H1 (cell line): ENCODE results near the gene AIG1. TPM values are rescaled to one million over a fixed set of nuclear protein-coding genes. Genes with fewer than 3 reads are reported as not detected.

Experiments used
- CTCF ChIA-PET: fragments of 300-600 bp; sonication (Branson Sonifier 250); formaldehyde crosslinking; loops from one replicate; lab custom pipeline; 2021; ENCODE audit not compliant: partially characterized antibody; lab: Charles Lee
- POLR2A ChIA-PET: fragments of 300-600 bp; sonication (Branson Sonifier 250); formaldehyde crosslinking; loops from one replicate; lab custom pipeline; 2021; ENCODE audit warnings: inconsistent platforms; ENCODE audit not compliant: partially characterized antibody; lab: Charles Lee
- DNase-seq, 2 experiments: peaks; one replicate each; pipeline versions ENCODE4 v3.0.0 to v3.0.0-alpha.2; 2010 to 2022; ENCODE audit warnings: low spot score in 2 of 2, low read depth in 1 of 2, mixed read lengths in 1 of 2
- FAIRE-seq: peaks from 2 replicates; lab custom pipeline; 2011; peaks lifted over from hg19 to GRCh38; lab: Jason Lieb, UNC
- H2AFZ ChIP-seq: 2 replicates; pipeline ENCODE4 v1.8.1; 2012; ENCODE audit warnings: low read length, inconsistent platforms
- H2AK5ac ChIP-seq: 2 replicates; pipeline ENCODE4 v1.6.1; 2013; ENCODE audit warnings: low read depth, low read length
- H2BK120ac ChIP-seq: replicated peaks from 2 replicates; pipeline ENCODE3; 2013; ENCODE audit warnings: low read depth, low read length, inconsistent platforms
- H2BK12ac ChIP-seq: 2 replicates; pipeline ENCODE4 v1.6.1; 2013; ENCODE audit warnings: low read depth, low read length
- H2BK15ac ChIP-seq: 2 replicates; pipeline ENCODE4 v1.6.1; 2013; ENCODE audit warnings: low read length
- H2BK20ac ChIP-seq: 2 replicates; pipeline ENCODE4 v1.6.1; 2013; ENCODE audit warnings: low read length
- H2BK5ac ChIP-seq: 2 replicates; pipeline ENCODE4 v1.6.1; 2013; ENCODE audit warnings: low read depth, low read length
- H3K14ac ChIP-seq: 2 replicates; pipeline ENCODE4 v1.6.1; 2013; ENCODE audit warnings: inconsistent platforms; ENCODE audit not compliant: insufficient read length
- H3K18ac ChIP-seq: 2 replicates; pipeline ENCODE4 v1.6.1; 2013; ENCODE audit warnings: low read length; ENCODE audit errors: extremely low read depth
- H3K23ac ChIP-seq: 2 replicates; pipeline ENCODE4 v1.6.1; 2013; ENCODE audit warnings: inconsistent platforms; ENCODE audit not compliant: insufficient read length
- H3K23me2 ChIP-seq: 2 replicates; pipeline ENCODE4 v1.6.1; 2013; ENCODE audit warnings: low read depth, low read length
- H3K27ac ChIP-seq: 2 replicates; pipeline ENCODE4 v1.6.1; 2011; ENCODE audit warnings: low read depth, low read length, inconsistent platforms
- H3K27me3 ChIP-seq, 4 experiments: replicated peaks in 1 of 4; 1 replicate in 1 of 4; 2 replicates in 3 of 4; pipeline versions ENCODE4 v1.6.1 to v1.8.1; 2011 to 2013; ENCODE audit warnings: low read length in 3 of 4, mild to moderate bottlenecking in 3 of 4, inconsistent platforms in 2 of 4, mixed read lengths in 2 of 4, moderate library complexity in 1 of 4; ENCODE audit not compliant: control insufficient read depth in 3 of 4, insufficient read depth in 3 of 4; ENCODE audit errors: extremely low read depth in 1 of 4
- H3K36me3 ChIP-seq, 4 experiments: 2 replicates each; pipeline versions ENCODE4 v1.6.1 to v1.8.1; 2011 to 2013; ENCODE audit warnings: mild to moderate bottlenecking in 4 of 4, low read length in 3 of 4, moderate library complexity in 2 of 4, control low read depth in 1 of 4, inconsistent platforms in 1 of 4; ENCODE audit not compliant: insufficient read depth in 4 of 4, control insufficient read depth in 2 of 4
- H3K4ac ChIP-seq: replicated peaks from 2 replicates; pipeline ENCODE3; 2013; ENCODE audit warnings: low read length, low read depth, mixed read lengths, inconsistent platforms; ENCODE audit not compliant: insufficient read length
- H3K4me1 ChIP-seq, 4 experiments: replicated peaks in 1 of 4; 1 replicate in 1 of 4; 2 replicates in 3 of 4; pipeline versions ENCODE4 v1.6.1 to v1.8.1; 2011 to 2013; ENCODE audit warnings: low read length in 3 of 4, inconsistent platforms in 2 of 4, mixed read lengths in 1 of 4; ENCODE audit not compliant: insufficient read depth in 4 of 4, control insufficient read depth in 3 of 4
- H3K4me2 ChIP-seq, 2 experiments: 2 replicates each; pipeline versions ENCODE4 v1.6.1 to v1.8.1; 2011 to 2013; ENCODE audit warnings: low read depth in 2 of 2, low read length in 2 of 2, control low read depth in 1 of 2, inconsistent platforms in 1 of 2, mild to moderate bottlenecking in 1 of 2; ENCODE audit not compliant: insufficient read depth in 1 of 2
- H3K4me3 ChIP-seq, 4 experiments: fragments of 200-600, 300-600 bp in 1 of 4; sonication (generic), shearing (Covaris generic), sonication (Bioruptor Twin) in 1 of 4; 2 replicates each; pipeline versions ENCODE4 v1.5.1 to v1.8.1; 2011 to 2016; ENCODE audit warnings: low read length in 4 of 4, low read depth in 3 of 4, control low read depth in 2 of 4, inconsistent platforms in 2 of 4, mild to moderate bottlenecking in 2 of 4, mixed read lengths in 1 of 4, moderate library complexity in 1 of 4; ENCODE audit not compliant: insufficient read depth in 2 of 4; ENCODE audit errors: extremely low read depth in 1 of 4
- H3K56ac ChIP-seq: replicated peaks from 2 replicates; pipeline ENCODE3; 2013; ENCODE audit warnings: low read depth, mild to moderate bottlenecking, mixed read lengths, low read length, inconsistent platforms; ENCODE audit not compliant: insufficient read length
- H3K79me1 ChIP-seq: 2 replicates; pipeline ENCODE4 v1.6.1; 2013; ENCODE audit warnings: low read depth, low read length, control low read depth
- H3K79me2 ChIP-seq, 2 experiments: 2 replicates each; pipeline versions ENCODE4 v1.6.1 to v1.8.1; 2012 to 2013; ENCODE audit warnings: low read length in 2 of 2, mild to moderate bottlenecking in 2 of 2, inconsistent platforms in 1 of 2; ENCODE audit not compliant: insufficient read depth in 2 of 2, control insufficient read depth in 1 of 2
- H3K9ac ChIP-seq, 4 experiments: replicated peaks in 1 of 4; 1 replicate in 1 of 4; 2 replicates in 3 of 4; pipeline versions ENCODE4 v1.6.1 to v1.8.1; 2011 to 2013; ENCODE audit warnings: low read depth in 3 of 4, low read length in 3 of 4, control low read depth in 2 of 4, mild to moderate bottlenecking in 2 of 4, moderate library complexity in 2 of 4, inconsistent platforms in 1 of 4; ENCODE audit errors: extremely low read depth in 1 of 4
- H3K9me3 ChIP-seq, 2 experiments: 2 replicates each; pipeline versions ENCODE4 v1.6.1 to v1.8.1; 2012 to 2013; ENCODE audit warnings: mild to moderate bottlenecking in 2 of 2, moderate library complexity in 2 of 2, control low read depth in 1 of 2, inconsistent platforms in 1 of 2, low read depth in 1 of 2, low read length in 1 of 2, mixed read lengths in 1 of 2; ENCODE audit not compliant: insufficient read depth in 2 of 2
- H4K20me1 ChIP-seq, 2 experiments: replicated peaks in 1 of 2; 2 replicates each; pipeline versions ENCODE3 to v1.8.1; 2011 to 2013; ENCODE audit warnings: inconsistent platforms in 2 of 2, low read length in 2 of 2, mild to moderate bottlenecking in 1 of 2; ENCODE audit not compliant: insufficient read depth in 2 of 2, control insufficient read depth in 1 of 2
- H4K5ac ChIP-seq: 2 replicates; pipeline ENCODE4 v1.6.1; 2013; ENCODE audit warnings: low read length, low read depth, mixed read lengths, inconsistent platforms; ENCODE audit not compliant: insufficient read length
- H4K8ac ChIP-seq: 2 replicates; pipeline ENCODE4 v1.8.0; 2013; ENCODE audit warnings: mild to moderate bottlenecking, moderate library complexity, low read length, inconsistent platforms; ENCODE audit not compliant: insufficient read depth; ENCODE audit errors: extremely low read depth
- H4K91ac ChIP-seq: replicated peaks from 2 replicates; pipeline ENCODE3; 2013; ENCODE audit warnings: low read length, mixed read lengths, inconsistent platforms; ENCODE audit not compliant: insufficient read length
- GABPA ChIP-seq: IDR thresholded peaks from 2 replicates; pipeline ENCODE4 v1.6.1; 2011; ENCODE audit warnings: mild to moderate bottlenecking, low read length, moderate library complexity, borderline replicate concordance; ENCODE audit not compliant: insufficient read depth
- KDM1A ChIP-seq: fragments of 200-600, 300-600 bp; sonication (generic); IDR thresholded peaks from 2 replicates; pipeline ENCODE4 v1.7.1; 2016; ENCODE audit warnings: mild to moderate bottlenecking, low read length, borderline replicate concordance
- WGBS, 2 experiments: shearing (Covaris generic) in 1 of 2; methylation state at CpG; one replicate each; pipeline versions ENCODE4 v1.1.6 to v1.1.7; 2013 to 2015; ENCODE audit warnings: low lambda C conversion rate in 2 of 2, mixed read lengths in 2 of 2, inconsistent platforms in 1 of 2, low coverage in 1 of 2, missing lambda C conversion rate in 1 of 2; ENCODE audit not compliant: insufficient replicate concordance in 2 of 2, insufficient coverage in 1 of 2, insufficient read length in 1 of 2; ENCODE audit errors: extremely low coverage in 1 of 2, missing lambda C conversion rate in 1 of 2; 5-methylcytosine and 5-hydroxymethylcytosine counted together
- polyA plus RNA-seq, 7 experiments: library from polyadenylated mRNA; depleted of rRNA in 3 of 7; stranded (reverse) in 5 of 7; unstranded in 2 of 7; fragments of >200 nt in 5 of 7; fragments of 200-250 nt in 2 of 7; gene quantifications; 1 replicate in 5 of 7; 2 replicates in 1 of 7; 4 replicates in 1 of 7; pipeline versions ENCODE4 v1.2.1 to v1.2.3, GENCODE V29; 2011 to 2013; ENCODE audit warnings: missing spikeins in 2 of 7, mixed read lengths in 2 of 7
- total RNA-seq: library from RNA; stranded (reverse); fragmentation: NEBNext Ultra II Directional; extraction: Animal tissue kit (Norgen Biotek cat#: 25700); gene quantifications from 2 replicates; pipeline ENCODE4 v1.2.1, GENCODE V29; 2021

AIG1 gene
- total and polyA plus RNA-seq, 2 of the 8 experiments (the other 6 are each of a cell fraction or from before 2014, with no cell fraction given): 56.6 to 58.4 TPM

DNA sequence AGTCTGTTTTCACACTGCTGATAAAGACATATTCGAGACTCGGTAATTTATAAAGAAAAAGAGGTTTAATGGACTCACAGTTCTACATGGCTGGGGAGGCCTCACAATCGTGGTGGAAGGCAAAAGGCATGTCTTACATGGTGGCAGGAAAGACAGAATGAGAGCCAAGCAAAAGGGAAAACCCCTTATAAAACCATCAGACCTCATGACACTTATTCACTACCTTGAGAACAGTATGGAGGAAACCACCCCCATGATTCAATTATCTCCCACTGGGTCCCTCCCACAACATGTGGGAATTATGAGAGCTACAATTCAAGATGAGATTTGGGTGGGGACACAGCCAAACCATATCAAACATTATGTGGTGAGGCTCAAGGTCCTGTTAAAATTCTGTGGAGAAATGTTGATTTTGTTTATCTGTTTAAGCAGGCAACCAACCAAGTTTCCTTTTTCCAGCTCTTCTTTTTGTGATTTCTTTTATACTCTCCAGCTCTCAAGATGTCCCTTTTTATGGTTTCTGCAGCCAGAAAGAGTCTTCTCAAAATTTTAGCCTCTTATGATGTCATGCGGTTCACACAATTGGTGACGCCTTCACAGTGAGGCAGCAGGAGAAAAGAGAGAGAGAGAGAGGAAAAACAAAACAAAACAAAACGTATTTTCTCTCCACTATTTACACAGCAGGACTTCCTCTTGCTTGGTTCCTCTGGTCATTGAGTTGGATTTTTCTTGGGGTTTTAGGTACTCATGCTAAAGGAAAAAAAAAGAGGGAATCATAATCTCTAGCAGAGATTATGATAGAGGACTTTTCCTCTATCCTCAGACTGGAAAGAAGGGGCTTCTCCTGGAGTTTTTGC lies 18.0 kb downstream of the AIG1 start:
- Histone ChIP-seq H2BK120ac (no peak overlapping the region), H2BK20ac (no peak overlapping the region), H4K5ac (no peak overlapping the region), H3K27ac (no peak overlapping the region), H2BK15ac (no peak overlapping the region), H3K79me1 (no peaks in the 10 kb centered on the region), H3K36me3 (no peaks in the 10 kb centered on the region), H2BK12ac (no peak overlapping the region), H3K14ac (no peak overlapping the region), H3K79me2 (peaks cover 0 to 23% of the 10 kb centered on the region in 2 experiments; a peak in 3 of 4 replicates), H3K9me3 (no peaks in the 10 kb centered on the region), H3K56ac (no peak overlapping the region), H4K20me1 (no peaks in the 10 kb centered on the region), H3K4me2 (no peak overlapping the region), H3K4me3 (no peak overlapping the region)
- POLR2A ChIA-PET: interaction anchor here (1.8 kb wide), 1 partner anchor 14 kb away, joined by 3 read pairs; no protein-coding TSS in a partner anchor
- FAIRE-seq: no peak
- CTCF ChIA-PET: no interaction called here
- no peak for TF ChIP-seq GABPA
- no peak for TF ChIP-seq KDM1A
- TF ChIP-seq, all 59 proteins: peak for 0
- Histone ChIP-seq H3K23ac (no peak overlapping the region), H4K8ac (no peak overlapping the region), H3K4me1 (peaks cover 0 to 4% (median 0%) of the 10 kb centered on the region in 4 experiments; a peak in 2 of 7 replicates), H2BK5ac (no peak overlapping the region), H3K27me3 (no peaks in the 10 kb centered on the region), H3K9ac (no peak overlapping the region), H4K91ac (no peak overlapping the region), H3K23me2 (no peaks in the 10 kb centered on the region), H3K18ac (no peak overlapping the region), H2AFZ (no peak overlapping the region), H2AK5ac (no peak overlapping the region), H3K4ac (no peak overlapping the region)
- DNase-seq: no peak
- 81% methylated on average over 6 of the region's 6 CpGs; no CpG with 5 or more reads in 1 of the 2 experiments for WGBS, 2 experiments
